NOMO-1 treated with DMSO at 0.1 percent for 48 hours (cell line): ENCODE measurements around the gene TFIP11.

Experiments used
- DNase-seq: peaks from one replicate; lab custom pipeline; 2025; ENCODE audit not compliant: unreplicated experiment; lab: John Stamatoyannopoulos, UW

The TFIP11 gene

GRCh38 chr22:26450453-26451185 lies 61.7 kb downstream of the TFIP11 start:
- DNase-seq = no peak

GRCh38 chr22:26448941-26449340 lies 63.3 kb downstream of the TFIP11 start:
- no peak for DNase-seq

GRCh38 chr22:26448334-26448733 lies 63.9 kb downstream of the TFIP11 start:
- DNase-seq = no peak

GRCh38 chr22:26447584-26448329 lies 64.5 kb downstream of the TFIP11 start:
- no peak for DNase-seq

GRCh38 chr22:26446808-26447515 lies 65.3 kb downstream of the TFIP11 start:
- DNase-seq = no peak

GRCh38 chr22:26445577-26446275 lies 66.5 kb downstream of the TFIP11 start:
- DNase-seq = no peak

GRCh38 chr22:26444777-26445176 lies 67.5 kb downstream of the TFIP11 start:
- no peak for DNase-seq

GRCh38 chr22:26443901-26444690 lies 68.2 kb downstream of the TFIP11 start:
- no peak for DNase-seq

GRCh38 chr22:26442086-26442756 lies 70.1 kb downstream of the TFIP11 start:
- DNase-seq = no peak
